ENCODE measurements around the gene COMMD3. TPM values are rescaled to one million over a fixed set of nuclear protein-coding genes. Genes with fewer than 3 reads are reported as not detected.

COMMD3 gene
- total and polyA plus RNA-seq, 2 donors (not counting 3 experiments of a cell fraction or from before 2014, with no cell fraction given), result 22.5 to 48.9 TPM

DNA sequence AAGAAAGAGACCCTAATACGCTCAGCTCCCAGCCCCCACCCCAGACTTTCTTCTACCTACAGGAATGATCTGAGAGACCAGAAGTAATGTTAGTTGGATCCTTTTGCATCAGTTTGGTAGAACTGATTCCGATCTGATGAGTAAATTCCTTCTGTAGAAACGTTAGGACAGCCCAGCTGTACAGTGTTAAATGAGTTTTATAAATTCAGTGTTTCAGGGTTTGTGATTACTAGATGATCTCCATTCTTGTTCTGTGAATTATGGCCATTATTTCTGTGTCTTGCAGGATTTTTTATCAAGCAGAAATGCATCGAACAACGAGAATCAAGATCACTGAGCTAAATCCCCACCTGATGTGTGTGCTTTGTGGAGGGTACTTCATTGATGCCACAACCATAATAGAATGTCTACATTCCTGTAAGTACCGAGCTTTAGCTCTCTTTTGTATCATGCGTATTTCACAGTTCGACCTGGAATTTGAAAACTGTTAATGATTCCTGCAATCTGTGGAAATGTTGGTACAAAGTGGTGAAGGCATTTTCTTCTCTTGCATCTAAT is 10.0 kb downstream of the COMMD3 start:
- no peak for DNase-seq (ENCODE audit: low read depth, low spot score)
- intact Hi-C loops (cut with micrococcal nuclease) (loop anchor here (1.0 to 10.0 kb wide), 2 partner anchors 9 to 801 kb away; partner anchors contain the start of gene SKIDA1), dilution Hi-C loops (cut with MboI; ENCODE audit: extremely low pct_ligation_motif_present, low sequenced_read_pairs) (no loop called here)
- no TSS peak for BruUV-seq (replicated peaks)
- ChIA-PET POLR2A (no interaction called here), CTCF (interaction anchor here (1.0 kb wide), 1 partner anchor 14 kb away, joined by 4 read pairs; no protein-coding TSS in a partner anchor)
- Histone ChIP-seq H2AFZ (ENCODE audit: low read depth, low read length) (peak overlapping the region; percentile 12), H3K4me3 (replicated peaks in 1 of 3; ENCODE audit: insufficient read depth in 1 of 3, low read depth in 1 of 3, low read length in 3 of 3) (peak overlapping the region in 2 of 3 experiments; percentile 39 to 64), H3K79me2 (ENCODE audit: control insufficient read depth, insufficient read depth, low read length) (no peaks in the 10 kb centered on the region), H4K20me1 (replicated peaks; ENCODE audit: control insufficient read depth, extremely low read depth, insufficient read depth, low read length) (peaks cover 10% of the 10 kb centered on the region), H3K36me3 (ENCODE audit: control insufficient read depth in 2 of 2, extremely low read depth in 1 of 2, insufficient read depth in 2 of 2, low read length in 2 of 2) (peaks cover 3 to 6% of the 10 kb centered on the region in 2 experiments), H3K27ac (ENCODE audit: insufficient read depth, low read depth, low read length) (no peak overlapping the region), H3K4me2 (ENCODE audit: insufficient read depth, low read length) (peak overlapping the region; percentile 79), H3K27me3 (ENCODE audit: control insufficient read depth in 2 of 2, insufficient read depth in 2 of 2, low read length in 2 of 2) (peaks cover 23 to 32% of the 10 kb centered on the region in 2 experiments), H3K9me3 (replicated peaks; ENCODE audit: control insufficient read depth, insufficient read depth, low read length) (no peaks in the 10 kb centered on the region), H3K4me1 (ENCODE audit: control insufficient read depth, extremely low read depth, insufficient read depth, low read length) (peaks cover 18% of the 10 kb centered on the region), H3K9me1 (replicated peaks; ENCODE audit: control insufficient read depth, extremely low read depth, insufficient read depth, low read length) (no peaks in the 10 kb centered on the region), H3K9ac (replicated peaks; ENCODE audit: extremely low read depth, insufficient read depth, low read length) (peak overlapping the region; percentile 20)
- no peak for TF ChIP-seq POLR2AphosphoS5 (IDR thresholded peaks at IDR 0.05; ENCODE audit: insufficient read depth, low read depth, low read length)
- FAIRE-seq, result peak; percentile 26

DNA sequence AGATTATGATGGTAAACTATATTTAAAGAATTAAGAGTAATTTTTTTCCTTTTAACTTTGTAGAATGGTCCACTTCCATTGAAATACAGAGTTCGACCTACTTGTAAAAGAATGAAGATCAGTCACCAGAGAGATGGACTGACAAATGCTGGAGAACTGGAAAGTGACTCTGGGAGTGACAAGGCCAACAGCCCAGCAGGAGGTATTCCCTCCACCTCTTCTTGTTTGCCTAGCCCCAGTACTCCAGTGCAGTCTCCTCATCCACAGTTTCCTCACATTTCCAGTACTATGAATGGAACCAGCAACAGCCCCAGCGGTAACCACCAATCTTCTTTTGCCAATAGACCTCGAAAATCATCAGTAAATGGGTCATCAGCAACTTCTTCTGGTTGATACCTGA is 13.0 kb downstream of the COMMD3 start:
- no peak overlapping the region for H3K9ac ChIP-seq (replicated peaks; ENCODE audit: extremely low read depth, insufficient read depth, low read length)
- TF ChIP-seq, protein P1, sequence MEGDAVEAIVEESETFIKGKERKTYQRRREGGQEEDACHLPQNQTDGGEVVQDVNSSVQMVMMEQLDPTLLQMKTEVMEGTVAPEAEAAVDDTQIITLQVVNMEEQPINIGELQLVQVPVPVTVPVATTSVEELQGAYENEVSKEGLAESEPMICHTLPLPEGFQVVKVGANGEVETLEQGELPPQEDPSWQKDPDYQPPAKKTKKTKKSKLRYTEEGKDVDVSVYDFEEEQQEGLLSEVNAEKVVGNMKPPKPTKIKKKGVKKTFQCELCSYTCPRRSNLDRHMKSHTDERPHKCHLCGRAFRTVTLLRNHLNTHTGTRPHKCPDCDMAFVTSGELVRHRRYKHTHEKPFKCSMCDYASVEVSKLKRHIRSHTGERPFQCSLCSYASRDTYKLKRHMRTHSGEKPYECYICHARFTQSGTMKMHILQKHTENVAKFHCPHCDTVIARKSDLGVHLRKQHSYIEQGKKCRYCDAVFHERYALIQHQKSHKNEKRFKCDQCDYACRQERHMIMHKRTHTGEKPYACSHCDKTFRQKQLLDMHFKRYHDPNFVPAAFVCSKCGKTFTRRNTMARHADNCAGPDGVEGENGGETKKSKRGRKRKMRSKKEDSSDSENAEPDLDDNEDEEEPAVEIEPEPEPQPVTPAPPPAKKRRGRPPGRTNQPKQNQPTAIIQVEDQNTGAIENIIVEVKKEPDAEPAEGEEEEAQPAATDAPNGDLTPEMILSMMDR (IDR thresholded peaks at IDR 0.05; ENCODE audit: extremely low read depth in 1 of 2, insufficient read depth in 1 of 2, low read depth in 1 of 2, low read length in 2 of 2), result no peak
- TF ChIP-seq MYC (IDR thresholded peaks at IDR 0.05; ENCODE audit: low read depth, low read length), result no peak
- TF ChIP-seq, protein P2, sequence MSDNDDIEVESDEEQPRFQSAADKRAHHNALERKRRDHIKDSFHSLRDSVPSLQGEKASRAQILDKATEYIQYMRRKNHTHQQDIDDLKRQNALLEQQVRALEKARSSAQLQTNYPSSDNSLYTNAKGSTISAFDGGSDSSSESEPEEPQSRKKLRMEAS (IDR thresholded peaks at IDR 0.05; ENCODE audit: insufficient read depth, insufficient read length), result no peak
- no peak for TF ChIP-seq GATA2 (IDR thresholded peaks at IDR 0.05; ENCODE audit: insufficient read depth, insufficient read length, low read depth, low read length)
- no peak for TF ChIP-seq JUN (IDR thresholded peaks at IDR 0.05; ENCODE audit: borderline replicate concordance, insufficient read depth, insufficient read length, low read depth)
- TF ChIP-seq FOS (IDR thresholded peaks at IDR 0.05; ENCODE audit: borderline replicate concordance, insufficient read depth, low read length), result no peak
- TF ChIP-seq EZH2 (IDR thresholded peaks at IDR 0.05; ENCODE audit: borderline replicate concordance, low read depth, low read length, severe bottlenecking), result no peak
- no peak for DNase-seq (ENCODE audit: low read depth, low spot score)
- no peaks in the 10 kb centered on the region for H3K79me2 ChIP-seq (ENCODE audit: control insufficient read depth, insufficient read depth, low read length)
- H3K4me1 ChIP-seq (ENCODE audit: control insufficient read depth, extremely low read depth, insufficient read depth, low read length), result peaks cover 15% of the 10 kb centered on the region
- no peak overlapping the region for H3K27ac ChIP-seq (ENCODE audit: insufficient read depth, low read depth, low read length)
- no peak overlapping the region for H2AFZ ChIP-seq (ENCODE audit: low read depth, low read length)
- no peak overlapping the region for H3K4me3 ChIP-seq (replicated peaks in 1 of 3; ENCODE audit: insufficient read depth in 1 of 3, low read depth in 1 of 3, low read length in 3 of 3)
- H3K9me1 ChIP-seq (replicated peaks; ENCODE audit: control insufficient read depth, extremely low read depth, insufficient read depth, low read length), result no peaks in the 10 kb centered on the region
- no peaks in the 10 kb centered on the region for H3K9me3 ChIP-seq (replicated peaks; ENCODE audit: control insufficient read depth, insufficient read depth, low read length)
- no peak overlapping the region for H3K4me2 ChIP-seq (ENCODE audit: insufficient read depth, low read length)
- CTCF ChIA-PET, result no interaction called here
- H4K20me1 ChIP-seq (replicated peaks; ENCODE audit: control insufficient read depth, extremely low read depth, insufficient read depth, low read length), result peaks cover 2% of the 10 kb centered on the region
- dilution Hi-C loops (cut with MboI; ENCODE audit: extremely low pct_ligation_motif_present, low sequenced_read_pairs), result no loop called here
- peaks cover 3 to 6% of the 10 kb centered on the region in 2 experiments for H3K36me3 ChIP-seq (ENCODE audit: control insufficient read depth in 2 of 2, extremely low read depth in 1 of 2, insufficient read depth in 2 of 2, low read length in 2 of 2)
- BruUV-seq (replicated peaks), result no TSS peak
- peaks cover 10 to 19% of the 10 kb centered on the region in 2 experiments for H3K27me3 ChIP-seq (ENCODE audit: control insufficient read depth in 2 of 2, insufficient read depth in 2 of 2, low read length in 2 of 2)
- POLR2A ChIA-PET, result no interaction called here
- FAIRE-seq, result no peak
- intact Hi-C loops (cut with micrococcal nuclease), result loop anchor here (10.0 kb wide), 1 partner anchor 804 kb away; the partner anchor contains the start of gene SKIDA1

Measured in endothelial cell of umbilical vein (primary cell).